GM18861 (cell line): ENCODE results near the gene ANKRD12.
"Not testable (repeated sequence)": the region's sequence is repeated elsewhere in the genome, so short reads cannot be mapped to it uniquely, and the experiment has no call there.

Source experiments
- ATAC-seq: cut with Tn5 transposase; IDR thresholded peaks from one replicate; pipeline ENCODE4 v1.9.1; 2021; ENCODE audit not compliant: unreplicated experiment

The ANKRD12 gene

DNA sequence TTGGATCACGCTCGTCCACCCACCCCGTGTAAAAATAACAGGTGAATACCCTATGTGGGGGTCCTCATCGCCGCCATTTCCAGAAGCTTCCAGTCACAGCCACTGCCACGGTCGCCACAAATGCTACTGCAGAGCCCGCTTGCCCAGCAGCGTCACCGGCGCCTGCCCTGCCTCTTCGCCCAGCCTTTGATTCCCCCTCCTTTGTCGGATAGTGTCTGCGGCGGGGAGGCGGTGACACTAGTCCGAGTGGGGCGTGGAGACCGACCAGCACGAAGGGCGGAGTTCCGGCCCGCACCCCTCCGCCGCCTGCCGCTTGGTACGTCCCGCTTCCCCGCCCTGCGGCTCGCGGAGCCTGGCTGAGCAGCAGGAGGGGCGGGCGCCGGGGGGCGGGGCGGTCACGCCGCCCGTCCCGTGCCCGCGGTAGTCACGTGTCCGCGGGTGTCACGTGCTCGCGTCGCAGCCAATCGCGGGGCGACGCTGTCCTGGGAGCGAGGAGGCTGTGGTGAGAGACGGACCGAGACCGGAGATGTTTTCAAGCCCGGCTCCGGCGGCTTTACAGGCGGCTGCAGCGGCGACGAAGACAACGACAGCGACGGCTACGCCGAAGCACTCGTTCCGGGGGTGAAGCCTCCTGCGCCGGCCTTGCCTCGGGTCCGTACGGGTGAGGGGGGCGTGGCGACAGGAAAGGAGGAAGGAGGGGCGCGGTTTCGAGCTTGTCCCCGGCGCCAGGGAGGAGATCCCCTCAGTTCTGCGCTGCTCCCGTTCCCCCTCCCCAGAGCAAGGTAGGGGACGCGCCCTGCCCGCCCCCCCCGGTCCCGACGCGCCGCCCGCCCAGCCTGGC lies at the start of gene ANKRD12:
Gene ANKRD12, plus strand, starts transcription at position 467 of the 841 bp plus-strand sequence. CDS start 45,652 bp downstream, outside the sequence.
- ATAC-seq, result peak; percentile 62

DNA sequence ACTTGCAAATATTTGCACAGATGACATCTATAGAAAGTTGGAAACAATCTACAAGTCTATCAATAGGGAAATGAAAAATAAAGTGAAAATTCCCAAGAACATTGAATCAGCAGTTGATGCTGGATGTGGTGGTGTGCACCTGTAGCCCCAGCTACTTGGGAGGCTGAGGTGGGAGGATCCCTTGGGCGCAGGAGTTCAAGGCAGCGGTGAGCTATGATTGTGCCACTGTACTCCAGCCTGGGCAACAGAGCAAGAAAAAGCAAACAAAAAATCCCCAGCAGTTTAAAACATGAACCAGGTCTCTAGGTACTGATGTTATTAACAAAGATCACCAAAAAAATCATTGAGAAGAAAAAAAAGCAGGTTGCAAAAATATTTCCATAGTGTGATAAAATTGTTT lies 49.4 kb upstream of the ANKRD12 start:
- ATAC-seq, result no peak

DNA sequence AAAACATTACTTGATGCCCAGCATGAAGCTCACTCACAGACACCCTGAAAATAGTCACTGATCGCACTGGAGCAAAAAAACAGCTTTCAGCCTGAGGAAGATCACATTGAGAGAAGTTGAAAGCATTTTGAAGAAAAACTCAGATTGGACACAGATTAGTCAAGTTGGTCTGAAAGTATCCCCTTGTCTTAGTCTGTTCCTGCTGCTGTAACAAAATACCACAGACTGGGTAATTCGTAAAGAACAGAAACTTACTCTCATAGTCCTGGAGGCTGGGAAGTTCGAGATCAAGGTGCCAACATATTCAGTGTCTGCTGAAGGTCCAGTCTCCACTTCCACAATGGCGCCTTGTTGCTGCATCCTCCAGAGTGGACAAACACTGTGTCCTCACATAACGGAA lies 48.3 kb upstream of the ANKRD12 start:
- no peak for ATAC-seq

DNA sequence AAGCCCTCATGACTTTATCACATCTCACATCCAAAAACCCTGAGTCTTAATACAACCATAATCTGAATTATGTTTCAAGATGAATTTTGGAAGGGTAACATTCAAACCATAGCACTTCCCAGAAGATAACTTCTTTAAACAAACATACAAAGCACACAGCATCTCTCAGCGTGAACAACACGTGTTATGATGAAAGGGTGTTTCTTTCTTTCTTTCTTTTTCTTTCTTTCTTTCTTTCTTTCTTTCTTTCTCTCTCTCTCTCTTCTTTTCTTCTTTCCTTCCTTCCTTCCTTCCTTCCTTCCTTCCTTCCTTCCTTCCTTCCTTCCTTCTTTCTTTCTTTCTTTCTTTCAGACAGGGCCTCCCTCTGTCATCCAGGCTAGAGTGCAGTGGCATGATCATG lies 47.9 kb upstream of the ANKRD12 start:
- not testable (repeated sequence) for ATAC-seq

DNA sequence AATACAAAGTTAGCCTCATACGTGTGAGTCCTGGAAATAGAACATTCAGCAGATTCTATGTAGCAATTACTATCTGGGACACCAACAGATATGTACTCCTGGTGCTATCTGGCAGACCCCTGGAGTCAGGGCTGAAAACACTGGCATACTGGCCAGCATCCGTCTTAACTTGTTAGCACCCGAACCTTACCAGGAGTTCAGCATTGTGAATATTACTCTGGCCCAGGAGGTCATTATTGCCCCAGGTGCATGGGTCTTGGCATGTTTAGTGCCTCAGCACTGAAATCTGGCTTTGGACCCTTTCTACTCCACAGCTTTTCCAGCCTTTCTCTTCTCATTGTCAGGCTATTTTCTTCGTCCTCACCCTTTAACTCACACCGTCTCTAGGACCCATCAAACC lies 46.0 kb upstream of the ANKRD12 start:
- no peak for ATAC-seq

DNA sequence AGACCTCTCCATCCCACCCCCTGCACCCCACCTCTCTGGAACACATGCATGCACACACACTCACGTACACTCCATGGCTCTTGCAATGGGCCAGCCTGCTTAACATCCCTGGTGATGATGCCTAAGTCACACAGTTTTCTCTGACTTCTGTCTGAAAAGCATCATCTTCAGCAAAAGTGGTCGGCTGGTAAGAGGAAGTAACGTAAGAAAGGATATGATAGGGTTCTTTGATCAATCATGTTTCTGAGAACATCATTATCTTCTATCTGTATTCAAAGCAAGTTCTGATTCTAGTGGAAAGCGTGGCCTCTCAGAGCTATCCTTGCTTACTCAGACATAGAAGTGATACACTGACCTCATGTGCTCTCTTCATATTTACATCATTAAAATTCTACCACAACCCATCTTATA lies 45.5 kb upstream of the ANKRD12 start:
- no peak for ATAC-seq

DNA sequence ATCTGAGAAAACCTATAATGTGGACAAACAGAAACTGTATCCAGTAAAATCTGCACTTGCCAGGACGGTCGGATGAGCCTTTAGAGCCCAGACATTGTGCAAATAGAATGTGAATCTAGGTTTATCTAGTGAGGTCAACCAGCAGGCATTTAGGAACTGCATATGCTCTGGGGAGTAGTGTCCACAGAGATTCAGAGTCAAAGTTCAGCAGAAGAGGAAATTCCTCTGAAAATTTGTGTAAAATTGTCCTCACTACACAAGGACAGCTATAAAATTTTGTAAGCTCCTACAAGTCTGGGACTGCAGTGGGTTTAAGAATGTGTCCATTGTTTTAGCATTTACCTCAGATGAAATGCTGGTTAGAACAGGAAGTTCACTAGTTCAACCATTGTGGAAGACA lies 43.9 kb upstream of the ANKRD12 start:
- no peak for ATAC-seq

DNA sequence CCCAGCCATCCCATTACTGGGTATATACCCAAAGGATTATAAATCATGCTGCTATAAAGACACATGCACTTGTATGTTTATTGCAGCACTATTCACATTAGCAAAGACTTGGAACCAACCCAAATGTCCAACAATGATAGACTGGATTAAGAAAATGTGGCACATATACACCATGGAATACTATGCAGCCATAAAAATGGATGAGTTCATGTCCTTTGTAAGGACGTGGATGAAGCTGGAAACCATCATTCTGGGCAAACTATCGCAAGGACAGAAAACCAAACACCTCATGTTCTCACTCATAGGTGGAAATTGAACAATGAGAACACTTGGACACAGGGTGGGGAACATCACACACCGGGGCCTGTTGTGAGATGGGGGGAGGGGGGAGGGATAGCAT lies 43.5 kb upstream of the ANKRD12 start:
- not testable (repeated sequence) for ATAC-seq

DNA sequence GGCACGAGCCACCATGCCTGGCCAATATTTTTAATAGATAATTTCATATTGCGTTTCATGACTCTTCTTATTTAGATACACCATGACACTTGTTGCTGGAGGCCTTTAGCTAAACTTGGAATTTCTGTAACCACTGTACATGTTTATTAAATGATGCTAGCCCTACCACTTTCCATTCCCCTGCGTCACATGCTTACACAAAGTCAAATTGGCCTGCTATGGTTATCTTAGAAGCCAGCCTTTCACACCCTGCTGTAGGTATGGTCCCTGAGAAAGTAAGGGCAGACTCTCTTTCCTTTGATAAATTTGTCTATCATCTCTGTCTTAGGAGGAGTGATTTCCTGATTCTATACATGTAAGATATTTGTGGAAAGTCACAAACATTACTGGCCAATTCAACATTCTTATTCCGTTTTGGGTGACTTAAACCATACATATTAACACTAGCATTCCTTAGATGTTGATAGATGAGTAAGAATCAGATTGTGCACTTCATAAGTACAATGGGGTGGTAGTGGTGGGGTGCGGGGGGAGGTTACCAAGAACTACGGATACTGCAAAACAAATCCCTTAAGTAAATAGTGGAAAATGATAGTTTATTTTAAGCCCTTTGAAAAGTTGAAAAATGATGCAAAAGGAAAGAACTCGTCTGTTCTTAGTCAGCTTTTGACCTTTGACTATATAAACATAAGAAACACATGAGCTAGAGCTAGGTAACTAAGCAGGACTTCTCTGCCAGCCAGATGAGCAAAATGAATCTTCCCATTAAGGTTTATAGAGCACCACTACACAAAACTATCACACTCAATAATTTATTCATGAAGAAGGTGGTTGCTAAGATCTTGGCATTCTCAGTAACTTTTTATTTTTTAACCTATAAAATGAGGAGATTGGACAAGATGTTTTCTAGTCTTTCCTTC lies 42.0 kb upstream of the ANKRD12 start:
- ATAC-seq, result no peak

DNA sequence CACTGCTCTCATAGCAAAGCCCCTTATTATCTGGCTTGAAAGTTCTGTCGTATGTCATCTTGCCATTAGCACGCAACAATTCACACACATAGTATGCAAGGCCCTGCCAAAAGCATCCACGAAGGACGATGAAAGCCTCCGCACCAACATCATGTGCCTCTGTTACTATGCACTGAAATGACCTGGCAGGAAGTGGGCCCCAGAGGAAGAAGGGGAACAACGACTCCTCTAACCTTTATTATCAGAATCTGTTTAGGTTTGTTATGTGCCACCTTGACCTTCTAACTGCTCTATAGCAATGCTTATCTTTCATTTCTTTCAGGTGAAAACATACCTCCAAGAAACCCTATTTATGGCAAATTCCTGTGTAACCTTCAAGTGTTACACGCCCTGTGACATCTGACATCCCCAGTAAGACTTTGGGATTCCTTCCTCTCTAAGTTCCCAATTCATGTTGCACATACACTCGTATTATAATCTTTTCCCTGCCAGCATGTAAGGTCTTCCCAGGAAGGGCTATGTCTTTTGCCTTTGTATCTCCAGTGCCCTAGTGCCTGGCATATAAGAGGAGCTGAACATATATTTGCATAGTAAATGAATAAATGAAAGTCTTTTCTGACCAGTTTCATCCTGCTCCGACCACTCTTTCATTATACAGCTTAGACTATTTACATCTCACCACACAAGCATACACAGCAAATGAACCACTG lies 41.1 kb upstream of the ANKRD12 start:
- peak; percentile 92 for ATAC-seq

DNA sequence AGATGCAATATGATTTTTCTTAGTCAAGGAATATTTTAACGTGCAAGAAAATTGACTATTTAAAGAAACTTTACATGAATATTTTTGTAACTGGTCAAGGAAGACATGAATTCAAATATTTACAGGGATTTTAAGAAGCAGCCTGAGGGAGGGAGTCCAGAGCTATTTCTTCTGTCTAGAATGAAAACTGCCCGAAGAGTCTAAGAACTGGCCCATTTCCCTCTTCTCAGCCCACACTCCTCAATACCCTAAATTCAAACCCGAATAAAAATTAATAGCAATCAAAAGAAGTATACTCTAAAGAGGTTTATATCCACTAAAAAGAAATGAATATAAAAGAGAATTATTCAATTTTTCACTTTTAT lies 40.6 kb upstream of the ANKRD12 start:
- peak; percentile 3 for ATAC-seq

DNA sequence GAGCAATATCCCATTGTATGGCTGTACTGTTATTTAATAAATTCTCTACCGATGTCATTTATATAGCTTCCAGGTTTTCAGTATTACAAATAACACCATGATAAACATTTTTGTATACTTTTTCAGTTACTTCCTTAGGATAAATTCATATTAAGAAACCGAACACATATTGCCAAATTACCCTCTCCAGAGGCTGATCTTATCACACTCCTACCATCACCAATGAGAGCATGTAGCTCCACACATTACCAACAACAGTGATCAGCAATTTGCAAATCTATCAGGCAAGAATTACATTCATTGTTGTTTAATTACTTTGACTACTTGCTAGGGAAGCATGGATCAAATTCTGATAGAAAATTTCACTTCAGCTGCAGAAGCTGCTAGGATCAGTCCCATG lies 39.9 kb upstream of the ANKRD12 start:
- ATAC-seq, result no peak

DNA sequence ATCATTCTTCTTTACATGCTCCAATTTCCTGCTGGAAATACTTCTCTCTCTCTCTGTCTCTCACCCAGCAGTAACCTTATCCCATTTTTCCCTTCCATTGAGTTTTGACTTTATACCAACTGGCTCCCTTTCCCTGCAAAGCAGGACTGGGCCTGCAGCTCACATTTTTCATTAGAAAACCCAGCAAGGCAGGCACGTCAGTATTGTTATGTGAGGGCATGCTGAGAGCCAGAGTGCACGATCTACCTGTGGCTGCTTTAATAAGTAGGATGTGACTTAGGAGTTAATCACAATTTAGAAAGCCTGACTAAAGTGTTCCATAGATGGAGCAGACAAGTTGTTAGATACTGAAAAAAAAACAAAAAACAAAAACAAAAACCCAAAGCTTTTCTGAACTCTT lies 39.2 kb upstream of the ANKRD12 start:
- no peak for ATAC-seq

DNA sequence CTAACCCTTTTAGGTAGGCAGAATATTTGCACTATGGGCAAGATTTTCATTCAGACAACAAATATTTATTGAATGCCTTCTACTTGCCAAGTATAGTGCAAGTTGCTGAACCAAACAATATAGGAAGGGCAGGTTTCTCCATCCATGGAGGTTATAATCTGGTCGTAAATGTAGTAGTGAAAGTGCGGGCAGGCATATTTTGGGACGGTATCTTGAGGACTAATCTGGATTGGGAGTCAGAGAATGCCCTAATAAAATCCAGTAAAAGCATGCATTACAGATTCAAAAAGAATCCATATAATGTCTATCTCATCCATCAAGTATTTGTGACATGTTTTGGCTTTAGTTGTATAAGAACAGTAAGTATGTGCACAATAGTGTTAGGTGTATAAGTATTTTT lies 35.8 kb upstream of the ANKRD12 start:
- ATAC-seq, result no peak

DNA sequence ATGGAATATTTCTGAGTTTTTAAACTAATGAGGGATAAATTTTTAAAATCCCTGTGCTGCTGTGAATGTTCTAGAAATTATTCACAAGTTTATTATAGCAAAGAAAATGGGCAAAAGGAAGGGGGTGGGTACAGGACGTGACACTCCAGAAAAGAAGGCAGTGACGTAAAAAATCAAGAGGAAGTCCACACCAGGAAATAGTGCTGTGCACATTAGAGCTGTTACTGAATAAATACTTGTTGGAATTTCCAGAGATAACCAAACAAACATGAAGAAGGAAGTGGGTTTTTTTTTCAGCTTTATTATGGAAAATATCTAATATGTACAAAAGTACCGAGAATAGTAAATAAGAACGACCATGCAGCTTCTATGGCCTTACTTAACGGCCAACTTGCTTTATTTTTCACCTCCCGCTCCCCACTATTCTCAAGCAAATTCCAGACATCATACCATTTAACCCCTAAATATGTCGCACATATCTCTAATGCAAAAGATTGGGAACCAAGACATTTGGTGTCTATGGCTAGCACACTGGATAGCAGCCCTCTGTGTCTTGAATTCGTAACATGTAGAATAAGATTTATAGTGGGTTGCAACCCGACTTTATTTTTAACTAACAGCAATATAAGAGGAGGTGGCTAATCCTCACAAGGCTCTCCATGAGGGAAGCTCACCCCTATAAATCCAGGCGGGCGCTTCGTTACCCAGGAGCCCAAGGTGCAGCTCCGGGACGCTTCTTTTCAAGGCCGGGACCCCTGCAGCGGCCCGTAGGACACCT lies 34.7 kb upstream of the ANKRD12 start:
- ATAC-seq, result peak; percentile 22

DNA sequence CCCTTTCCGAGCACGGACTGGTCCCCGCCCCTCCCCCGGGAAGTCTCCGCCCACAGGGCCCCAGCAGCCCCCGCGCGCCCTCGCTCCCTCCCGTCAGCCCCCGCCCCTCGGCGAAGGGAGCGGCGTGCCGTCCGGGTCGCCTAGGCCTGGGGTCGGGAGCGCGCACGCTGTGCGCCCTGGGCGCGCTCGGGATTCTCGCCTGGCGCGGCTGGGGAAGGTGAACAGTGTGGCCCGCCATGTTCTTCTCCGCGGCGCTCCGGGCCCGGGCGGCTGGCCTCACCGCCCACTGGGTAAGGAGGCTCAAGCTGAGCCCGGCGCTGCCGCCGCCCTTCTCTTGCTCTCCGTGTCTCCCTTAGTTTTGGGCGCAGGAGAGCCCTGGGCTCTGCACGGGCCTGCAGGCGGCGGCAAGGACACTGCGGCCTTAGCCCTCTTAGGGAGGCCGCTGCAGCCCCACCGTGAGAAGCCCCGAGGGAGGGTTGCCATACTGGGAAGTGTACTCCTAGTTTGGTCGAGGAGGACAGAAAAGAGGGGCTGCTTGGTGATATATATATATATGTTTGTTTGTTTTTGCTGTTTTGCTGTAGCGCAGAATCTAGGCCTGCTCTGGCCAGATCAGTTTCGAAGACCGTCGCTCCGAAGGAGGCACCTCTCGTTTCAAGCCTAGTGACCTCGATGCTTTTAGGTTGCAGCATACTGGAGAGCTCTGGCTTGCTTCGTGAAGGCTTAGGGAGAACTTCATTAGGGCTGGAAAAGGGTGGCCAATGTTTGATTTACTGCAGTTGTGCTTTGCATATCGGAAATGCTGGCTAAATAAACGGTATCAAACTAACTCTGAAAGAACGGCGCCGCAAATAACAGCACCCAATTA lies 33.8 kb upstream of the ANKRD12 start, which contains the start of gene NDUFV2:
Gene NDUFV2, plus strand, starts transcription at position 192 of the 868 bp plus-strand sequence. Its CDS starts 45 bp downstream, at position 237.
- peak; percentile 83 for ATAC-seq

DNA sequence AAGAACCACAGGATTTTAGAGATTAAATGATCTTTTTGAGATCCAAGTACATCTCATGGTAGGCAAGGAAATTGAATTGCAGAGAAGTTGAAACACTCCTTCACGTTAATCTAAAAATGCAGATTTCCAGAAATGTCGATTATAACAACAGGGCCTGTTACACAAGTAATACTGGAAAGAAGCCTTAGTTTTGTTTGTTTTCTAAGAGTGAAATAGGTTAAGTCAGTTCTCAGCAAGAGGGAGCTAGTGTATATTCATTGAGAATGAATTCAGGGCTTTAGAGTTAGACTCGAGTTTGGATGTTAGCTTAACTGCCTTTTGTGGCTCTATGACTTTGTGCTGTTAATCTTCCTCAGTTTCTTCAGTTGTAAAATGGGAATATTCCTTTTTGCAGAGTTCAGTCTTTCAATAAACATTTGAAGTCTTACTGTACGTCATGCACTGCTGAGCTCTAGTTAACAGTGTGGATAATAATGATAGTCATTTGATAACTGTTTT lies 33.2 kb upstream of the ANKRD12 start:
- no peak for ATAC-seq

DNA sequence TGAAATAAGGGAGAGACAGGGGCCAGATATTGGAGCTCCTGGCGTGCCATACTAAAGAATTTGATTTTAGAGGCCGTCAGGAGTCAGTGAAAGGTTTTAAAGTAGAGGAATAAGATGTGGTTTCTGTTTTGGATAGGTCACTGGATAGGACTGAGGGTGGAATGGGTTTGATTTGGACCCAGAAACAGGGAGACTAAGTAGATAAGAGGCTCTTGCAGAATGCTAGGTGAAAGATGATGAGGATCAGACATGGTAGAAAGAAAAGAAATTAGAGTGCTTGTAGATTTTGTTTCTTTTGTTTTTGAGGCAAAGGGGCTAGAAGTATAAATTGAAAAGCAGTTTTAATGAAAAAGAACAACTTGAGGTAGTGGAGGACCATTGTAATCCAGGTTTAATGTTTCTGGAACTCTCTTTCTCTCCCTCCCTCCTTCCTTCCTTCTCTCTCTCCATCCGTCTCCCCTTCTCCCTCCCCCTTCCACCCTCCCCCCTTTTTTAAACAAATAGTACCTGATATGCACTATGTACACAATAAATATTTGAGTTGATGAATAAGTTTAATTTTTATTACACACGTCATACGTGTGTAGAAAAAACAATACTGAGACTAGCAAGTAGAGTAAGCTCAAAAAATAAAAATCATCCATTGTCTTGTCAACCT lies 32.2 kb upstream of the ANKRD12 start:
- no peak for ATAC-seq

DNA sequence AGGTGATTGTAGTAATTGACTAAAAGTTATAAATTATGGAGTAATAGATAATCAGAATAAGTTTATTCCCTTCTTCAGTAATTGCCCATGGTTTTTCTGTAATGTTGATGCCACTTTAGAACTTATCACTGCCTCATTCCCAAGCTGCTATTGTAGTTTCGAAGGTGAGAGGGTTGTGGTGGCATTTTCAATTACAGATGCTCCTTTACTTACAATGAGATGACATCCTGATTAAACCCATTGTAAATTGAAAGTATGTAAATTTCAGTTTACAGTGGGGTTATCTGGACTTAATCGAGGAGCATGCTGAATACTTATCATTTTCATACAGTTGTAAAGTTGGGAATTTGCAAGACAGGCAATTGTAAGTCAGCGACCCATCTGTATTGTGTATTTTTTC lies 31.2 kb upstream of the ANKRD12 start:
- no peak for ATAC-seq
